Lung microvascular endothelial cell (primary cell): ENCODE data around the gene COG6. TPM values are rescaled to one million over a fixed set of nuclear protein-coding genes. Genes with fewer than 3 reads are reported as not detected.

Experiments
- DNase-seq, 2 donors: peaks; one replicate each; pipeline versions ENCODE4 v3.0.0 to v3.0.0-alpha.2; 2010; ENCODE audit warnings: low read depth in 2 of 2
- total RNA-seq: library from RNA; depleted of rRNA; stranded (reverse); fragments of >200 nt; gene quantifications from 2 replicates; pipeline ENCODE4 v1.2.1, GENCODE V29; 2014

The COG6 gene
- total RNA-seq, 1 donor from 2014 or later: 13.9 TPM

DNA sequence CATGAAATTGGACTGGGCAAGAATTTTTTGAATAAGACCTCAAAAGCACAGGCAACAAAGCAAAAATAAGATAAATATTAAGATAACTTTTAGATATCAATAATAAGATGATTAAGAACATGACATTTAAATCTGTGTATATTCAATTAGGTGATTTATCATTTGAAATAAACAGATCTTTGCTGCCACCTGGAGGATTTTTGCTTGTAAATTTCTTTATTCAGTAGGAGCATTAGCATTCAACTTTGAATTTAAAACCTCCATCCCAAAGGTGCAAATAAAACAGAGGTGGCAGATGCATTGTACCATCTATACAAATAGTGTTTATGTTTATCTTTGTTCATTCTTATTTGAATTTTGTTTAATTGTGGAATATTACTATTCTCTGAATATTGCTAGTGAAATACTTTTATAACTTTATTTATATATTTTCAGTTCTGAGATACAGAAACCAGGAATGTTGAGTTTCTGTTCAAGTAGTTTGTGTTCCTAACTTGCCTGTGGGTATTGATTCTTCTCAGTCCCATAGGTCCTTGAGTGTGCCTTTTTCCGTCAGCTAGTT, 20.9 kb downstream of the COG6 start:
- DNase-seq: peak; percentile 62 to 77

DNA sequence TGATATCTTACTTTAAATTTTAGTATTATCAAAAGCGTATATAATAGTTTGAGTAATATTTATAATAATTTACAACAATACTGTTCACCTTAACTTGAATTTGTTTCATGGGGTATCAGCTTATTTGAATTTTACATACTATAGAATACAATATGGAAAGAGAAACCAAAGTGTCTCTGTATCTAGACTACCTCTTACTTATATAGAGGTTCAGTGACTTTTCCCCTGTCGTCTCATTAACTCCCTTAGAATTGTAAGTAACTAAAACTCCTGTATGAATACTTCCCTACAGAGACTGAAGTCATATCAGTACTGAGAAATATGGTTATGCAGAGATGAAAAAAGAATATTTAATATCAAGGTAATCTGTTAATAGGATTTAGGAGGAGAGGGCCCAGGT, 26.8 kb downstream of the COG6 start:
- no peak for DNase-seq

DNA sequence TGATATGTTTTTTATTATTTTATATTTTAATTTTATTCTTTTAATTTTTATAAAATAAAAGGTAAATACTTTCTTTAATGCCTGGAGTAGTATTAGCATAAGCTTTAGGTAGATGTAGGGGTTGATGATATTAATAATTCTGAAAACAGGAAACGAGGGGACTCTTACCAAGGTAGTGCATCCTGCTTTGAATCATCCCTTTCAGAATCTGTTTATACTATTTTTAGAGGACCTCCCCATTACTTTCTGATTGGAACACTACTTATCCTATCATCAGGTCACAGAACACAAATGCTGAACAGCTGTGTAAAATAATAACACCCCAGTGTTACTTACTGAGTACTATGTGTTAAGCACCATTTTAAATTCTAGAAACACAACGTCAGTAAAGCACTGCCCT, 27.3 kb downstream of the COG6 start:
- peak; percentile 0 to 25 for DNase-seq

DNA sequence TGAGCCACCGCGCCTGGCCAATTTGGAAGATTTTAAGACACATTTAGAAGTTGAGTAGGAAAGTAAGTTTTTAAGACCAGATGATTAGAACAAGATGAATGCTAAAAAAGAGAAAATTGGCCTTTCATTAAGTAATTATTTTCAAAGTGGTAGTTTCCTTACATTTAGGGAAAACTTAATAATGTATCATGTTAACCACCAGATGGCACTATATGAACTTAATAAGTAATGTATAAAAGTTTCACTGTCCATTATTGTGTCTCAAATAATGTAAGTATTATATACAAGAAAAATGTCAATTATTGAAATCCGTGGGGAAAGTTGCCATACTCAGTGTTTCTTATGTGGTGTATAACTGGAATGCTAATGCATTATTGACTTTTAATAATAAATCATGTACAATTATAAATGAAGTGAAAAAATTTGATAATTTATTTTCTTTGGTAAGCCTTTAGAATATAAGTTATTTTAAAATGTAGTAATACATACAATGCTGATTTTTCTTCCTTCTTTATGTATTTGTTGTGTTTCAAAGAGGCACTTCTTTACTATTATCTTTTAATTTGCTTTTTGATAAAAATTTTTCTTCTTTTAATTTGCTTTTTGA, 29.2 kb downstream of the COG6 start:
- DNase-seq: peak; percentile 59 to 67

DNA sequence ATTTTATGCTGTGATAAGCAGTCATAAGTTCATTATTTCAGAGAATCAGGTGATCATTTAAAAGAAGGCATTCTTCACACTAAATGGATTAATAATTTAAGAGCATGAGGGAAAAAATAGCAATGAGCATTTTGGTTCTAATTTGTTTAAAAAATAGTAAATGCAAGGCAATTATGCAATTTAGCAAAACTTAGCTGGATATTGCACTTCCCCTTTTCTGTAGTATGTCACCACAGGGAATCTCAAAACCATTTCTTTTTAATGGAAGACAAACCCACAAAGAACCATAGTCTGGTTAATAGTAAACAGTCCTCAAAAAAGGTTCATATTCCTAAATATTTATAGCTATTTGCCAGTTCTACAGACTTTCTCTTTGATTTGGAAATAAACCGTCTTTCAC, 30.2 kb downstream of the COG6 start:
- DNase-seq: no peak

DNA sequence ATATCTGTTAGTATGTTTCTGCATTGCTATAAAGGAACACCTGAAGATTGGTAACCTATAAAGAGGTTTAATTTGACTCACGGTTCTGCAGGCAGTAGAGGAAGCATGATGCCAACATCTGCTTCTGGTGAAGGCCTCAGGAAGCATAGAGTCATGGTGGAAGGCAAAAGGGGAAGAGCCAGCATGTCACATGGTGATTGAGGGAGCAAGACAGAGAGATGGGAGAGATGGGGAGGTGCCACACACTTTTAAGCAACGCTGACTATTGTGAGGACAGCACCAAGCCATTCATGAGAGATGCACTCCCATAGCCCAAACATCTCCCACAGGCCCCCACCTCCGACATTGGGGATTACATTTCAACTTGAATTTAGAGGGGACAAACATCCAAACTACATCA, 32.8 kb downstream of the COG6 start:
- no peak for DNase-seq

DNA sequence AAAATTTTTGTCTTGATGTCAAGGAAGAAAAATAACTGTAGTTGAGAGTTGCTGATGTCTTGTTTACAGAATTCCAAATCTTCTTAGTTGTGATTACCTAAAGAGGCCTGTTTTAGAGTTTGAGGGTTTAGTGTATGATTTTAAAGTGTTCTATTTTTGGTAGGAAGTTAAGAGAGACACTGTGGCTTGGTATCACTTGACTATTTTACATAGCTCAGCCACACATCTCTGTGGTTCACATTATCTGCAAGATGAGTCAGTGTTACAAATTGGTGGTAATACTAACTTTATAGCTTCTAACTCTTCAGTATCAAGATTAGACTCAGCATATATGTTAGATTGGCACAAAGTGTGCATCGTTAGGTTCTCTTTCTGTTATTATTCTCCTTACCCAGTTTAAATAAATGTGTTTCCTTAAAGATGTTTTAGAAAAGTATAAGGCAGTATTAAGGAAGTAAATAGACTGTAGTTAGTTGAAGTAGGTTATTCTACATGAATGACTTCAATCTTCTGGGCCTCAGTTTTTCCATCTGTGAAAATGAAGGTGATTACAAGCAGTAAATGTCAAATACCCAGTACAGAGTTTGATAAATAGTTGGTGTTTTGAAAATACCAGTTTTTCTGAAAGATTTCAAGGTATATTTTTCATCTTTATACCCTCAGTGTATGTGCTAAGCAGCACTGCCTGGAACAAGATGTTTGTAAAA, 33.4 kb downstream of the COG6 start:
- DNase-seq: no peak

DNA sequence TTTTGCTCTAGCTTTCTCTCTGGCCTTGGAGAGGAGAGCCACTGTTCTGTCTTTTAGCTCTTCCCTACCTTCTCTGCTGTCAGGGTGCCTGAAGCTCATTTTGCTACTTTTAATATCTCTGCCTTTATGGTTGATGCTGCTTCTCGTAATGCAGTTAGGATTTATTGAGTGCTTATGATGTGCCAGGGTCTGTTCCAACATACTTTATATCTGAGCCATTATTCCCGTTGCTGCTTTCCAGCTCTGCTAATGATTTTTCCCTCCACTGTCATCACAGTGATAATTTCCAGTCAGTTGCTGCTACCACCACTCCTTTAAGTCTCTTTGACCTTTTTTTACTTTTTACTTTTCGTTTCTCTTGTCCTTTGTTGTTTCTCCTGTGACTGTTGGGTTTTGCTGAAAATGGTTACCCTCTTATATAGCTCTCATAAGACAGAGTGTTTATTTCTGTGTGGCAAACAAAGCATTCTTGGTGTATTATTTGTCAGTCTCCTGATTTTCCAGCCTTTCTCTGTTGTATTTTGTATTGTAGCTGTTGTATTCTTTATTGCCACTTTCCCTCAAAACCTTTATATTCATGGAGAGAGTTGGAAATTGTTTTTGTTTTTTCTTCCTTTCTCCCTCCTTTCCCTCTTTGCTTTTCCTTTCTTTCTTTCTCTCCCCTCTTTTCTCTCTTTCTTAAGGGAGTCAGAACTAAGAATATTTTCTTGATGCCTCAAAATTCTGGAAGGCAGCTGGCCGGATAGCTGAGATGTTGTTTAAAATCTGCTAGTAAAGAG, 37.4 kb downstream of the COG6 start:
- DNase-seq: no peak

DNA sequence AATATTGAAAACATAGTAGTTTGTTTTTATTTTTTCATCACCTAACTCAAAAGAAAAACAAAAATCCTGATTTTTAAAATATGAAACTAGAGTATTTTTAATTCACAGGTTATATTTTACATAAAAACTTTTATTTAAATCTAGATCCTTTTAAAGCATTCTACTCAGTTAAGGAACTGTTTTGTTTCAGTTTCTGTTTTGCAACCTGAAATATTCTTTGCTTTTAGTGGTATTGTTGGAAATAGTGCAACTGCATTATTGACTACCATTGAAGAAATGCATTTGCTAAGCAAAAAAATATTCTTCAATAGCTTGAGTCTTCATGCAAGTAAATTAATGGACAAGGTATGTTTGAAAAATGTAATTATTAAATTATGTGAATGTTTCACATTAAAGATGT, 43.8 kb downstream of the COG6 start:
- peak; percentile 12 to 16 for DNase-seq

DNA sequence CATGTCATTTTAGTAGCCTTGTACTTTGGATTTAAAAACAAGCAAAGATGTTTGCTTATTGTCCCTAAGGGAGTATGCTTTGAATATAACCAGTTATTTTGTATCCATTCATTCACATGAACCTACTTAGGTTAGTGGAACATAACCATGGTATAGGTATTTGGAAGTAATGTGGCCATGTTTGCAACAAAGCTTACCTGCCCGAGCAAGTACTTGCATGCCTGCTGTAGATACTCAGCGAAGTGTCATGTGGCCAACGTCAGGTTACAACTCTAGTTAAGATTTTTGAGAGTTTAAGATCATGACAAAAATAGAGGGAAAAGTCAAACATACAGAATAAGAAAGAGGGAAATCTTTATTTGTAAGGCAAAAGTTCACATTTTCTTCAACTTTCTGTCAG, 57.2 kb downstream of the COG6 start:
- DNase-seq: no peak

DNA sequence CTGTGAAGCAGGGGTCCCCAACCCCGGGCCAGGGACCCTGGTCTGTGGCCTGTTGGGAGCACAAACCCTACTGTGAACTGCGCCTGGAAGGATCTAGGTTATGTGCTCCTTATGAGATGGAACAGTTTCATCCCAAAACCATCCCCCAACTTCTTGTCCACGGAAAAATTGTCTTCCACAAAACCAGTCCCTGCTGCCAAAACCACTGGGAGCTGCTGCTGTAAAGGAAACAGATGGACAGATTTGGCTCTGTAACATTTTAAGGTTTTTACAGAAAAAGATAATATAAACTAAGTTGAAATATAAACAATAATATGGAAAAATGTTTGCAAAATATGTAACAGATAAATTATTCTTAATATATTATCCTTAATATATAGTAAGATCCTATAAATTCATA, 73.7 kb downstream of the COG6 start:
- DNase-seq: peak; percentile 63 to 82

DNA sequence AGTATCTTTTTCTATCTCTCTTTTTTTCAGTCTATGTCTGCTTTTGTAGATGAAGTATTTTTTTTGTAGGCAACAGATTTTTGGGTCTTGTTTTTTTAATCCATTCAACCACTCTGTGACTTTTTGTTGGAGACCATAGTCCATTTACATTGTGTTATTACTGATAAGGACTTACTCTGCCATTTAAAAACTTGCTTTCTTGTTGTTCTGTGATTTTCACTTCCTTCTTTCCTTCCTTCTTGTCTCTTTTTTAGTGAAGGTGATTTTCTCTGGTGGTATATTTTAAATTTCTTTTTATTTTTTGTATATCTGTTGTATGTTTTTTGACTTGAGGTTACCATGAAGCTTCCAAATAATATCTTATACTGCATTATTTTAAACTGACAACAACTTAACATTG, 79.5 kb downstream of the COG6 start:
- DNase-seq: no peak

DNA sequence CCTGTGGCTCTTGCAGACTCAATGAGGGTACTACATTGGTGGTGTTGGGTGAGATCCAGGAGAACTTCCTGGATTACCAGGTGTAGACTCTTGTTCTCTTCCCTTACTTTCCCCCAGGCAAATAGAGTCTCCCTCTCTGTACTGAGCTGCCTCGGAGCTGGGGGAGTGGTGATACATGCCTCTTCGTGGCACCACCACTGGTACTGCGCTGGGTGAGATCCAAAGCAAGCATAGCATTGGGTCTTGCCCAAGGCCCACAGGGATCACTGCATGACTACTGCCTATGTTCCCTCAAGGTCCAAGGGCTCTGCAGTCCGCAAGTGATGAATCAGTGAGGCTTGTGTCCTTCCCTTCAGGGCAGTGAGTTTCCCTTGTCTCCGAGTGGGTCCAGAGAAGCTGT, 81.6 kb downstream of the COG6 start:
- no peak for DNase-seq

DNA sequence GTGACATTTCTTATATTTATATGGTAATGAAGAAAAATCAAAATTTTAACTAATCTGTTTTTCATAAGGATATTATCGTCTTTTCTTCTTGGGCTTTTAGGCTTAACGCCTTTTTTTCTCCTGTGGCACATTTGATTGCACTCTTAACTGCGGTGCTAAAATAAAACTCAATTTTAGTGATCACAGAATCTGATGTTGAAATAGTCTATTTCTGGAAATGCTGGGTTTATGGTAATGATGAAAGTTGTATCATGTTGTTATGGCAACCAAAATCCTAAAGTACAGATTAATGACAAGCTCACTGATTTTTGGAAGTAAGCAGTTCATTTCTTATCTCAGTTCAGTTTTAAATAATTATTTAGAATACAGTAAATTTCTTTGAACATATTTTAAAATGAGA, 85.3 kb downstream of the COG6 start:
- no peak for DNase-seq

DNA sequence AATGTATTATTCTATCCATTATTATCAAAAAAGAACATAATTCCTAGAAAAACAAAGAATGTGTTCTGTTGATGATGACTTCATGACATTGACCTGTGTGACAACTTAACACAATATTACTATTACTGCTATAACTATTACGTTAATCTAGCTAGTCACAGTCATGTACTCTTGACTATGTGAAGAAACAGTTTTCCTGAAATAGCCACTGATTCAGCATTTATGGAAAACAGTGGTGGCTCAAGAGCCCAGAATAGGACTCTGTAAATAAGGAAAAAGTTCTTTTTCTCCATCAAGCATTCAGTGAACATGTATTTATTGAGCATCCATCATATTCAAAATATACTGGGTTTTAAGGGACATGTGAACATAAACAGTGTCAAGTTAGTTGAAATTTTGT, 93.5 kb downstream of the COG6 start:
- DNase-seq: no peak

DNA sequence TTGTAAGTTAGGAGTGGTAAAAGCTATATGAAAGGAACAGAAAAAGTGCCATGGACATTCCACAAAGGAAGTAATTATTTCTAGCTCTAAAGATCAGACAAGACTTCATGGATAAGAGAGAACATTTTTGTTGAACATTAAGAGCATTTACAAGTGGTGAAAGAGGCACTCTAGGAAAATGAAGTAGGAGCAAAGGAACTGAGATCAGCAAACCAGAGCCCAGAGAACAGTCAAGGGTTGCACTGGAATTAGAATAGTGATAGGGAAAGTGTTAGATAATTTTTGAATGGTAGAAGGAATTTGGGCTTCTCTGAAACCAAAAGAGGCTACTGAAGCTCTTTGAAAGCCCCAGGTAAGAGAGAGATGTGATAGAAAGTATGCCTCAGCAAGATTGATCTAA, 94.1 kb downstream of the COG6 start:
- DNase-seq: no peak

DNA sequence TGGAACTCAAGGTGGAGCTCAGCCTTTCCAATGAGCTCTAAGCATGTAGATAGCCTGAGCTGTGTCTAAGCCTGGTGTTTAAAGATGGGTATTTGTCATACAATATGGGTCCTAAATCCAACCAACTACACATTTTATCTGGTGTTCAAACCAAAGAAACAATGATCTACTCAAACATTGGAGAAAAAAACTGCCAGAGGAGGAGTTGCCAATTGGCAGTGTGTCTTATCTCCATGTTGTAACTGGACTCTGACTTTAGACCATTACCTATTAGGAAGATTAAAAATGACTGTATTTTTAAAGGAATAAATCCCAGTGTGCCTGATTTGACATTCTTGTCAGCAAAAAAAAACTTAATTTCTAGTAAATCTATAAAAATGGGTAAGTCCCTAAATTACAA, 96.3 kb downstream of the COG6 start:
- no peak for DNase-seq

DNA sequence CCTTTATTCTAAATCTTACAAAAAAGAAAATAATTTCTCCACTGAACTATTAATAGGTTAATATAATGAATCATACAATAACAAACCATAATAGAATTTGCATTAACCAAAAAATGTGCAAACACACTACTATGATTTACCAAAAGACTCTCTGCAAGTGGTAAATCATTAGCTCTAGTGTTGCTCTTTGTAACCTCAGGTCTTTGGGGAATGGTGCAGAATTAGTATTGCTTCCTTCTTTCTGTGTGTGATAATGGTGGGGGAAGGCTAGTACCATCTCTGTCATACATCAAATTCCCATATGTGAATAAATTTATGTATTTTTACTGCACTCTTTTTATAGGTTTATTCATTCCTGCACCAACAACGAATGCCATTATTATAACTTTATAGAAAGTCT, 105.1 kb downstream of the COG6 start:
- no peak for DNase-seq

DNA sequence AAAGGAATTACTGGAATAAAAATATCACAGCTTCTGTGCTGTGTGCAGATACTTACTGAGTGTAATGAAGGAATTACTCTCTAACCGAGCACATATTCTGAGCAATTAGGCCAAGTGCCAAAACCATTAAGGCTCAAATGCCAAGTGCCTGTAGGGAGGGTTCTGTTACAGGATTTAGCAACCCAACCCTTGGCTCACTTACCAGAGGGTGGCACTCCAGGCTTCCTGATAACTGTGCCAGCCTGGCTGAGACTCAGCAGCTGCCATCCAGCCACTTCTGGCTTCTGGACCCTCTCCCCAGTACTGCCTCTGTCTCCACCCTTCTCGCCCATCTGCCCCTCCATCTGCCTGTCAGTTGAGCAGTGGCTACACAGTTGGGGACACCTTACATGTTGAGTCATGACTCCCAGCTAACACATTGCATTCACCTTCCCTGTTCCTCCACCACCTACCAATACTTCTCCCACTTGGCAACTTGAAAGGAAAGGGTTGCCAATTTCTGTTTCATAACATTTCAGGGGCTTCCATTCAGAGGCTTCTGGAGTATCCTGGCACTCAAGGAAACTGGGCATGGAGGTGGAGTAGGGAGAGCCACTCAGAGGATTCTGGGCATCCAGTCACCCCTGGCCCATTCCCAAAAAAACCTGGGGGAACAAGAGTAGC, 110.5 kb downstream of the COG6 start:
- DNase-seq: peak; percentile 40 to 55

DNA sequence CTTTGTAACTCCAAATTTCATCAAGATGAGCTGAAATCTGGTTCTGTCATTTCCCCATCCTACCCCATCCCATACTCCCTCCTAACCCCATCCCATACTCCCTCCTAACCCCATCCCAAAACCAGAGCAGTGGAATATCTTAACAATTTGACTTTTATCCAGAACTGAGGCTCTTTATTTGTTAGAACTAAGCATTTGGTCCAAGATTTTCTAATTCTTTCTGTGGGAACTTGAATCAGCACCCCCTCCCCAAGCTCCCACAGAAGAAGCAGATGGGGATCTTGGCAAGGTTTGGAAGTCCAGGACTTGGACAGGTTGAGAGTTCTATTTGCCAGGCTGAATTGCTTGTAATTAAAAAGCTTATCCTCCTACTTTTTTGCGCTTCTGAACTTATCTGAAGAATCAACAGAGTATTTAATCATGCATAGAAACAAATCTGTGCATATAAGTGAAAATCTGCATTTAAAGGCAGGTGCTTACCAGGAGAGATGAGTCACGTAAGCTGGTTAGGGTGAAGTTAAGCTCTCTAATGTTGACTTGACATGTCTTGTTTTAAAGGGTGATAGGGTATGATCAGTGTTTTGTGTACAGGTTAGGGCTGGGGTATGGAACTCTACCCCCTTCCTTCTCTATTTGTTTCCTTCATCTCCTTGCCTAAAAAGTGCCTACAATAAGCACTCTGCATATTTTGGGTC, 111.1 kb downstream of the COG6 start:
- DNase-seq: no peak

DNA sequence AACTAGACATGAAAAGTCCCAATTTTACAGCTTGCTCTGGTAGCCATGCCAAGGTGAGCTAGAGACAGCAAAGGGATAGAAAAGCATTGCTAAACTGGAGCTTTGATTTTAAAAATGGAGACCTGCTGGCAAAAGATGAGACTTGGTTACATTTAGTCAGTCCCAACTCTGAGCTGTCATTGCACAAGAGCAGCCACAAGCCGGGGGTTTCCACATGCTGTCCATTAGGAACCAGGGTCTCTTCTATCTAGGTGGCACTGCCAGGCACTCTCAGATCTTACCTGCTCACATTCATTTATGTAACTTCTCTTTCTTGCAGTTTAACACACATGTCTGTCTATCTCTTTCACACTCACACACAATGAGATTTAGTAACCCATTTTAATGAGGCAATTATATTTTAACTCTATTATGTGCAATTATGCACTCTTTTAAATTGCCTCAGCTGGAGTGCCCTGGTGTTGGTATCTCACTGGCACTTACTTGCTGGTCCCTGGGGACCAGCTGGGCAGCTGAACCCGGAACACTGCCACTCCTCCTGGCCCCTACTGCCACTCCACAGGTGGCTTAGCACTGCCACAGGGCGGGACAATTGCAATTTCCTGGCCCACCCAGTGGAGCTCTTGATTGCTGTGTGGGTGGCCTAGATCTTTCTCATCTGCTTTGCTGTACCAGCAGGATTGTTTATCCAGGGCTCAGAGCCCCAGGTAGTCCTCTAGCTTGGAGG, 112.5 kb downstream of the COG6 start:
- DNase-seq: no peak
